Peyer's patch (tissue), 4 donors: ENCODE data around the gene DNAJC28.
"Not testable (repeated sequence)": the region's sequence is repeated elsewhere in the genome, so short reads cannot be mapped to it uniquely, and the experiment has no call there.

Experiments
- POLR2A ChIP-seq, 2 donors: fragments of 450-650 bp; IDR thresholded peaks; one replicate each; pipeline ENCODE4 v1.5.1; 2017; ENCODE audit warnings: antibody characterized with exemption in 2 of 2, mild to moderate bottlenecking in 2 of 2, moderate library complexity in 2 of 2
- TF ChIP-seq, protein P1 (sequence below), 6 experiments: fragments of 450-650 bp in 4 of 6; fragments of 200-600 bp in 2 of 6; sonication (generic) in 1 of 6; IDR thresholded peaks; one replicate each; pipeline ENCODE4 v1.5.1; 2017 to 2019; ENCODE audit warnings: antibody characterized with exemption in 6 of 6, mild to moderate bottlenecking in 3 of 6, moderate library complexity in 1 of 6

DNA sequence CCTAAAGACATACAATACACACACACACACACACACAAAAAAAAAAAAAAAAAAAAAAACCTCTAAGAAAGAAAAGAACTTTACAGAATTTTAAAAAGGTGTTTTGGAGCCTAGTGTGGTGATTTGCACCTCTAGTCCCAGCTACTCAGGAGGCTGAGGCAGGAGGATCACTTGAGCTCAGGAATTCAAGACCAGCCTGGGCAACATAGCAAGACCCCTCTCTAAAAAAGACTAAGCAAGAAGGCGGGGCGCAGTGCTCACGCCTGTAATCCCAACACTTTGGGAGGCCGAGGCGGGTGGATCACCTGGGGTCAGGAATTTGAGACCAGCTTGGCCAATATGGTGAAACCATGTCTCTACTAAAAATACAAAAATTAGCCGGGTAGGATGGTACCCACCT lies 44.9 kb downstream of the DNAJC28 start:
- TF ChIP-seq, protein P1, sequence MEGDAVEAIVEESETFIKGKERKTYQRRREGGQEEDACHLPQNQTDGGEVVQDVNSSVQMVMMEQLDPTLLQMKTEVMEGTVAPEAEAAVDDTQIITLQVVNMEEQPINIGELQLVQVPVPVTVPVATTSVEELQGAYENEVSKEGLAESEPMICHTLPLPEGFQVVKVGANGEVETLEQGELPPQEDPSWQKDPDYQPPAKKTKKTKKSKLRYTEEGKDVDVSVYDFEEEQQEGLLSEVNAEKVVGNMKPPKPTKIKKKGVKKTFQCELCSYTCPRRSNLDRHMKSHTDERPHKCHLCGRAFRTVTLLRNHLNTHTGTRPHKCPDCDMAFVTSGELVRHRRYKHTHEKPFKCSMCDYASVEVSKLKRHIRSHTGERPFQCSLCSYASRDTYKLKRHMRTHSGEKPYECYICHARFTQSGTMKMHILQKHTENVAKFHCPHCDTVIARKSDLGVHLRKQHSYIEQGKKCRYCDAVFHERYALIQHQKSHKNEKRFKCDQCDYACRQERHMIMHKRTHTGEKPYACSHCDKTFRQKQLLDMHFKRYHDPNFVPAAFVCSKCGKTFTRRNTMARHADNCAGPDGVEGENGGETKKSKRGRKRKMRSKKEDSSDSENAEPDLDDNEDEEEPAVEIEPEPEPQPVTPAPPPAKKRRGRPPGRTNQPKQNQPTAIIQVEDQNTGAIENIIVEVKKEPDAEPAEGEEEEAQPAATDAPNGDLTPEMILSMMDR (IDR thresholded peaks at IDR 0.05): not testable (repeated sequence)
- not testable (repeated sequence) for TF ChIP-seq POLR2A (IDR thresholded peaks at IDR 0.05)
